HEK293 (cell line): ENCODE results near the gene LAD1.

Source experiments
- CTCF ChIA-PET: fragments of 350-600 bp; formaldehyde crosslinking; extraction: SDS; loops from one replicate; lab custom pipeline; 2021; ENCODE audit warnings: antibody characterized with exemption; lab: Yijun Ruan, JAX
- POLR2A ChIA-PET: fragments of 300-600 bp; formaldehyde crosslinking; extraction: SDS; loops from one replicate; lab custom pipeline; 2020; ENCODE audit warnings: antibody characterized with exemption, inconsistent platforms; lab: Yijun Ruan, JAX
- H3K27ac ChIP-seq: fragments of 200-500 bp; sonication (Bioruptor generic); 2 replicates; pipeline ENCODE4 v1.5.1; 2014; ENCODE audit warnings: low read depth, low read length, control low read depth, inconsistent platforms; ENCODE audit errors: extremely low read depth
- H3K36me3 ChIP-seq, 2 experiments: fragments of 200-500 bp in 1 of 2; sonication (Bioruptor generic) in 1 of 2; 1 replicate in 1 of 2; 2 replicates in 1 of 2; pipeline ENCODE4 v1.5.1; 2014 to 2017; ENCODE audit warnings: inconsistent platforms in 2 of 2, low read length in 2 of 2; ENCODE audit not compliant: control insufficient read depth in 2 of 2, insufficient read depth in 1 of 2
- H3K4me1 ChIP-seq: fragments of 200-500 bp; sonication (Bioruptor generic); 2 replicates; pipeline ENCODE4 v1.5.1; 2014; ENCODE audit warnings: mild to moderate bottlenecking, low read length, inconsistent platforms; ENCODE audit not compliant: control insufficient read depth, insufficient read depth
- H3K4me3 ChIP-seq: 2 replicates; pipeline ENCODE4 v1.5.1; 2011; ENCODE audit warnings: low read depth, mild to moderate bottlenecking, control low read depth, low read length, moderate library complexity
- H3K9me3 ChIP-seq: fragments of 200-500 bp; sonication (Bioruptor generic); 2 replicates; pipeline ENCODE4 v1.5.1; 2014; ENCODE audit warnings: low read depth, low read length, inconsistent platforms; ENCODE audit not compliant: control insufficient read depth, insufficient read depth
- KLF16 ChIP-seq: fragments of 450-650 bp; formaldehyde crosslinking; IDR thresholded peaks from 2 replicates; pipeline ENCODE4 v1.5.1; 2017; ENCODE audit warnings: missing biosample characterization, missing genetic modification characterization
- MZF1 ChIP-seq: fragments of 450-650 bp; formaldehyde crosslinking; IDR thresholded peaks from 2 replicates; pipeline ENCODE4 v1.5.1; 2017; ENCODE audit warnings: missing biosample characterization, missing genetic modification characterization, borderline replicate concordance
- ZNF366 ChIP-seq: fragments of 450-650 bp; formaldehyde crosslinking; conservative IDR thresholded peaks from 2 replicates; pipeline ENCODE4 v1.5.1; 2016; ENCODE audit warnings: missing biosample characterization, missing genetic modification characterization
- ZNF433 ChIP-seq: fragments of 450-650 bp; formaldehyde crosslinking; IDR thresholded peaks from 2 replicates; pipeline ENCODE4 v1.5.1; 2016; ENCODE audit warnings: missing biosample characterization, missing genetic modification characterization, low read depth
- ZNF623 ChIP-seq: fragments of 450-650 bp; formaldehyde crosslinking; IDR thresholded peaks from 2 replicates; pipeline ENCODE4 v1.5.1; 2016; ENCODE audit warnings: missing biosample characterization, missing genetic modification characterization
- TF ChIP-seq, protein P1 (sequence below): fragments of 450-650 bp; formaldehyde crosslinking; IDR thresholded peaks from 2 replicates; pipeline ENCODE4 v1.5.1; 2016; ENCODE audit warnings: missing biosample characterization, missing genetic modification characterization
- TF ChIP-seq, protein P2 (sequence below): fragments of 450-650 bp; formaldehyde crosslinking; IDR thresholded peaks from 2 replicates; pipeline ENCODE4 v1.5.1; 2016; ENCODE audit warnings: missing biosample characterization, missing genetic modification characterization
- TF ChIP-seq, protein P3 (sequence below): fragments of 450-650 bp; formaldehyde crosslinking; IDR thresholded peaks from 2 replicates; pipeline ENCODE4 v1.5.1; 2016; ENCODE audit warnings: missing biosample characterization, missing genetic modification characterization
- TF ChIP-seq, protein P4 (sequence below): fragments of 450-650 bp; formaldehyde crosslinking; IDR thresholded peaks from 2 replicates; pipeline ENCODE4 v1.5.1; 2016; ENCODE audit warnings: missing biosample characterization, missing genetic modification characterization
- TF ChIP-seq, protein P5 (sequence below): fragments of 450-650 bp; formaldehyde crosslinking; IDR thresholded peaks from 2 replicates; pipeline ENCODE4 v1.5.1; 2017; ENCODE audit warnings: missing biosample characterization, missing genetic modification characterization
- TF ChIP-seq, protein P6 (sequence below): fragments of 450-650 bp; formaldehyde crosslinking; IDR thresholded peaks from 2 replicates; pipeline ENCODE4 v1.5.1; 2017; ENCODE audit warnings: missing biosample characterization, missing genetic modification characterization

Gene LAD1, protein sequence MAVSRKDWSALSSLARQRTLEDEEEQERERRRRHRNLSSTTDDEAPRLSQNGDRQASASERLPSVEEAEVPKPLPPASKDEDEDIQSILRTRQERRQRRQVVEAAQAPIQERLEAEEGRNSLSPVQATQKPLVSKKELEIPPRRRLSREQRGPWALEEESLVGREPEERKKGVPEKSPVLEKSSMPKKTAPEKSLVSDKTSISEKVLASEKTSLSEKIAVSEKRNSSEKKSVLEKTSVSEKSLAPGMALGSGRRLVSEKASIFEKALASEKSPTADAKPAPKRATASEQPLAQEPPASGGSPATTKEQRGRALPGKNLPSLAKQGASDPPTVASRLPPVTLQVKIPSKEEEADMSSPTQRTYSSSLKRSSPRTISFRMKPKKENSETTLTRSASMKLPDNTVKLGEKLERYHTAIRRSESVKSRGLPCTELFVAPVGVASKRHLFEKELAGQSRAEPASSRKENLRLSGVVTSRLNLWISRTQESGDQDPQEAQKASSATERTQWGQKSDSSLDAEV

DNA sequence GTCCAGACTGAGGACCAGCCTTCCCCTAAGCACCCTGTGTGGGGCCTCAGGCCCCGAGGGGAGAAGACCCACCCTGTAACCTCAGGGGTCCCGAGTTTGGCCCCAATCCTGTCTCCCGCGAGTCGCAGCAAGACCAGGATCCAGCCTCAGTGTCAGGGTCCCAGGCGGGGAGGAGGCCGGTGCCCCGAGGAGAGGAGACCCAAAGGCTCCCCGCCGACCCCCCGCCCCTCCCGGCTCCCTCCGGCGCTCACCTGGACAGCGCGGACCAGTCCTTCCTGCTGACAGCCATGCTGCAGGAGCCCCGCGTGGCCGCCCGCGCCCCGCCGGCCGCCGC is at the start of gene LAD1:
TSS of gene LAD1 (minus strand) at position 307 of the 334 bp plus-strand sequence. CDS start at position 289, 18 bp downstream.
- no peaks in the 10 kb centered on the region for H3K36me3 ChIP-seq
- no peaks in the 10 kb centered on the region for H3K4me1 ChIP-seq
- no peak within 1 kb of the TSS for H3K27ac ChIP-seq
- ChIA-PET POLR2A (no interaction called here), CTCF (interaction anchor here (1.5 kb wide), 1 partner anchor 10 kb away, joined by 8 read pairs; no protein-coding TSS in a partner anchor)
- TF ChIP-seq, protein P1, sequence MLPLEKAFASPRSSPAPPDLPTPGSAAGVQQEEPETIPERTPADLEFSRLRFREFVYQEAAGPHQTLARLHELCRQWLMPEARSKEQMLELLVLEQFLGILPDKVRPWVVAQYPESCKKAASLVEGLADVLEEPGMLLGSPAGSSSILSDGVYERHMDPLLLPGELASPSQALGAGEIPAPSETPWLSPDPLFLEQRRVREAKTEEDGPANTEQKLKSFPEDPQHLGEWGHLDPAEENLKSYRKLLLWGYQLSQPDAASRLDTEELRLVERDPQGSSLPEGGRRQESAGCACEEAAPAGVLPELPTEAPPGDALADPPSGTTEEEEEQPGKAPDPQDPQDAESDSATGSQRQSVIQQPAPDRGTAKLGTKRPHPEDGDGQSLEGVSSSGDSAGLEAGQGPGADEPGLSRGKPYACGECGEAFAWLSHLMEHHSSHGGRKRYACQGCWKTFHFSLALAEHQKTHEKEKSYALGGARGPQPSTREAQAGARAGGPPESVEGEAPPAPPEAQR (tag by site-specific recombination): no peak
- TF ChIP-seq MZF1 (tag by site-specific recombination): no peak
- TF ChIP-seq, protein P2, sequence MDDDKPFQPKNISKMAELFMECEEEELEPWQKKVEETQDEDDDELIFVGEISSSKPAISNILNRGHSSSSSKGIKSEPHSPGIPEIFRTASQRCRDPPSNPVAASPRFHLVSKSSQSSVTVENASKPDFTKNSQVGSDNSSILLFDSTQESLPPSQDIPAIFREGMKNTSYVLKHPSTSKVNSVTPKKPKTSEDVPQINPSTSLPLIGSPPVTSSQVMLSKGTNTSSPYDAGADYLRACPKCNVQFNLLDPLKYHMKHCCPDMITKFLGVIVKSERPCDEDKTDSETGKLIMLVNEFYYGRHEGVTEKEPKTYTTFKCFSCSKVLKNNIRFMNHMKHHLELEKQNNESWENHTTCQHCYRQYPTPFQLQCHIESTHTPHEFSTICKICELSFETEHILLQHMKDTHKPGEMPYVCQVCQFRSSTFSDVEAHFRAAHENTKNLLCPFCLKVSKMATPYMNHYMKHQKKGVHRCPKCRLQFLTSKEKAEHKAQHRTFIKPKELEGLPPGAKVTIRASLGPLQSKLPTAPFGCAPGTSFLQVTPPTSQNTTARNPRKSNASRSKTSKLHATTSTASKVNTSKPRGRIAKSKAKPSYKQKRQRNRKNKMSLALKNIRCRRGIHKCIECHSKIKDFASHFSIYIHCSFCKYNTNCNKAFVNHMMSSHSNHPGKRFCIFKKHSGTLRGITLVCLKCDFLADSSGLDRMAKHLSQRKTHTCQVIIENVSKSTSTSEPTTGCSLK (tag by site-specific recombination): no peak
- TF ChIP-seq, protein P3, sequence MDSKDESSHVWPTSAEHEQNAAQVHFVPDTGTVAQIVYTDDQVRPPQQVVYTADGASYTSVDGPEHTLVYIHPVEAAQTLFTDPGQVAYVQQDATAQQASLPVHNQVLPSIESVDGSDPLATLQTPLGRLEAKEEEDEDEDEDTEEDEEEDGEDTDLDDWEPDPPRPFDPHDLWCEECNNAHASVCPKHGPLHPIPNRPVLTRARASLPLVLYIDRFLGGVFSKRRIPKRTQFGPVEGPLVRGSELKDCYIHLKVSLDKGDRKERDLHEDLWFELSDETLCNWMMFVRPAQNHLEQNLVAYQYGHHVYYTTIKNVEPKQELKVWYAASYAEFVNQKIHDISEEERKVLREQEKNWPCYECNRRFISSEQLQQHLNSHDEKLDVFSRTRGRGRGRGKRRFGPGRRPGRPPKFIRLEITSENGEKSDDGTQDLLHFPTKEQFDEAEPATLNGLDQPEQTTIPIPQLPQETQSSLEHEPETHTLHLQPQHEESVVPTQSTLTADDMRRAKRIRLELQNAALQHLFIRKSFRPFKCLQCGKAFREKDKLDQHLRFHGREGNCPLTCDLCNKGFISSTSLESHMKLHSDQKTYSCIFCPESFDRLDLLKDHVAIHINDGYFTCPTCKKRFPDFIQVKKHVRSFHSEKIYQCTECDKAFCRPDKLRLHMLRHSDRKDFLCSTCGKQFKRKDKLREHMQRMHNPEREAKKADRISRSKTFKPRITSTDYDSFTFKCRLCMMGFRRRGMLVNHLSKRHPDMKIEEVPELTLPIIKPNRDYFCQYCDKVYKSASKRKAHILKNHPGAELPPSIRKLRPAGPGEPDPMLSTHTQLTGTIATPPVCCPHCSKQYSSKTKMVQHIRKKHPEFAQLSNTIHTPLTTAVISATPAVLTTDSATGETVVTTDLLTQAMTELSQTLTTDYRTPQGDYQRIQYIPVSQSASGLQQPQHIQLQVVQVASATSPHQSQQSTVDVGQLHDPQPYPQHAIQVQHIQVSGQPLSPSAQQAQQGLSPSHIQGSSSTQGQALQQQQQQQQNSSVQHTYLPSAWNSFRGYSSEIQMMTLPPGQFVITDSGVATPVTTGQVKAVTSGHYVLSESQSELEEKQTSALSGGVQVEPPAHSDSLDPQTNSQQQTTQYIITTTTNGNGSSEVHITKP (tag by site-specific recombination): no peak
- TF ChIP-seq, protein P4, sequence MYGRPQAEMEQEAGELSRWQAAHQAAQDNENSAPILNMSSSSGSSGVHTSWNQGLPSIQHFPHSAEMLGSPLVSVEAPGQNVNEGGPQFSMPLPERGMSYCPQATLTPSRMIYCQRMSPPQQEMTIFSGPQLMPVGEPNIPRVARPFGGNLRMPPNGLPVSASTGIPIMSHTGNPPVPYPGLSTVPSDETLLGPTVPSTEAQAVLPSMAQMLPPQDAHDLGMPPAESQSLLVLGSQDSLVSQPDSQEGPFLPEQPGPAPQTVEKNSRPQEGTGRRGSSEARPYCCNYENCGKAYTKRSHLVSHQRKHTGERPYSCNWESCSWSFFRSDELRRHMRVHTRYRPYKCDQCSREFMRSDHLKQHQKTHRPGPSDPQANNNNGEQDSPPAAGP: no peak
- no peak for TF ChIP-seq KLF16 (tag by site-specific recombination)
- no peak for TF ChIP-seq ZNF433 (tag by site-specific recombination)
- TF ChIP-seq, protein P5, sequence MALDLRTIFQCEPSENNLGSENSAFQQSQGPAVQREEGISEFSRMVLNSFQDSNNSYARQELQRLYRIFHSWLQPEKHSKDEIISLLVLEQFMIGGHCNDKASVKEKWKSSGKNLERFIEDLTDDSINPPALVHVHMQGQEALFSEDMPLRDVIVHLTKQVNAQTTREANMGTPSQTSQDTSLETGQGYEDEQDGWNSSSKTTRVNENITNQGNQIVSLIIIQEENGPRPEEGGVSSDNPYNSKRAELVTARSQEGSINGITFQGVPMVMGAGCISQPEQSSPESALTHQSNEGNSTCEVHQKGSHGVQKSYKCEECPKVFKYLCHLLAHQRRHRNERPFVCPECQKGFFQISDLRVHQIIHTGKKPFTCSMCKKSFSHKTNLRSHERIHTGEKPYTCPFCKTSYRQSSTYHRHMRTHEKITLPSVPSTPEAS: no peak
- TF ChIP-seq ZNF623 (tag by site-specific recombination): no peak
- TF ChIP-seq, protein P6, sequence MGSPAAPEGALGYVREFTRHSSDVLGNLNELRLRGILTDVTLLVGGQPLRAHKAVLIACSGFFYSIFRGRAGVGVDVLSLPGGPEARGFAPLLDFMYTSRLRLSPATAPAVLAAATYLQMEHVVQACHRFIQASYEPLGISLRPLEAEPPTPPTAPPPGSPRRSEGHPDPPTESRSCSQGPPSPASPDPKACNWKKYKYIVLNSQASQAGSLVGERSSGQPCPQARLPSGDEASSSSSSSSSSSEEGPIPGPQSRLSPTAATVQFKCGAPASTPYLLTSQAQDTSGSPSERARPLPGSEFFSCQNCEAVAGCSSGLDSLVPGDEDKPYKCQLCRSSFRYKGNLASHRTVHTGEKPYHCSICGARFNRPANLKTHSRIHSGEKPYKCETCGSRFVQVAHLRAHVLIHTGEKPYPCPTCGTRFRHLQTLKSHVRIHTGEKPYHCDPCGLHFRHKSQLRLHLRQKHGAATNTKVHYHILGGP (tag by site-specific recombination): no peak
- TF ChIP-seq ZNF366 (tag by site-specific recombination): no peak
- H3K4me3 ChIP-seq: no peak within 1 kb of the TSS; the same call in 1 of the 2 replicates
- H3K9me3 ChIP-seq: no peaks in the 10 kb centered on the region
